Measurements from ENCODE around the gene TAAR8. TPM values are rescaled to one million over a fixed set of nuclear protein-coding genes. Genes with fewer than 3 reads are reported as not detected.

Gene TAAR8
- total and polyA plus RNA-seq, 7 donors, result not detected

DNA sequence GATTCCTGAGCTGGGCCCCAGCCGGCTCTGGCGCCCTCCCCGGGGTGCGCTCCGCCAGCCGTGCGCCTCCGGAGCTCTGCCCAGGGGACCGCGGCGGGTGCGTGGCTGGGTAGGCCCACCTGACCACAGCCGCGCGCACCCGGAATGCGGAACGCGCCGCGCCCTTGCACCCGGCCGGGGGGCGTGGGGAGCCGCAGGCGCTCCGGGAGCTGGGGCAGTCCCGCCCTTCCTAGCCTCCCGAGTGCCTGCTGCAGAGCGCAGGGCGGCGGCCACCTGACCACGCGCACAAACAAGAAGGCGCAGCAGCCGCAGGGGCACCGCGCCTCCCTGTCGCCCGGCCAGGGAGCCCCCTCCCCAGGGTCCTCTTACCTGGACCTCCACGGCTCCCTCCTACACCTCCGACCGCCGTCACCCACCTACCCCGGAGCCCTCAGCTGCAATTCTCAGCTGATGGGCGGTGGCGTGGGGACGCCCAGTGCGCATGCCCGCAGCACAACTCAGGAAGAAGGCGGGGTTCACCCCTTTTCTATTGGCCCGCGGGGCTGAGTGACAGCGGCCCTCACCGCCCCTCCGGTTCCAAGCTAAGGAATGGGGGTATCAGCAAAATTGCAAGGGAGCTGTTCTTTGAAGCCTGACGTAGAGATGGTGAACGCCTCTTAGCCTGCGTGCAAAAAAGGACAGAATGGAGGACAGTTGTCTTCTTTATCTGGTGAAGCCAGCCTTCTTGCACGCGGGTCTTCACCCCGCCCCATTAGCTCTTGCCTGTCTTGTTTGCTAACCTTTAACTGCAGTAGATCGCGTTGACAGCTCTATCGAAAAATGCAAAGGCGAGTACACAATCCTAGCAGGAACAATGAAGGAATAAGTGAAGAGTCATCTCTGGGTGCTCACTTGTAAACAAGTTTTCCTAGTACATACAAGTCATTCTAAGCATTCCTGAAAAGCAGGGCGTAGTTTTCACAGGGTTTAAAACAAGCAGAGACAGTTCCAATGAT lies 39.5 kb upstream of the TAAR8 start, which contains the start of gene STX7:
Gene STX7, minus strand, starts transcription at position 479 of the 995 bp plus-strand sequence. CDS start 9,586 bp downstream, outside the sequence.
- intact Hi-C loops (cut with DNase I), result loop anchor here (5.0 kb wide), 1 partner anchor 299 kb away; the partner anchor contains the start of gene RPS12
- peak within 1 kb of the TSS; percentile 82 to 90 (median 86) for H3K27ac ChIP-seq
- no peak for TF ChIP-seq EP300 (IDR thresholded peaks at IDR 0.05)
- TF ChIP-seq, protein P1, sequence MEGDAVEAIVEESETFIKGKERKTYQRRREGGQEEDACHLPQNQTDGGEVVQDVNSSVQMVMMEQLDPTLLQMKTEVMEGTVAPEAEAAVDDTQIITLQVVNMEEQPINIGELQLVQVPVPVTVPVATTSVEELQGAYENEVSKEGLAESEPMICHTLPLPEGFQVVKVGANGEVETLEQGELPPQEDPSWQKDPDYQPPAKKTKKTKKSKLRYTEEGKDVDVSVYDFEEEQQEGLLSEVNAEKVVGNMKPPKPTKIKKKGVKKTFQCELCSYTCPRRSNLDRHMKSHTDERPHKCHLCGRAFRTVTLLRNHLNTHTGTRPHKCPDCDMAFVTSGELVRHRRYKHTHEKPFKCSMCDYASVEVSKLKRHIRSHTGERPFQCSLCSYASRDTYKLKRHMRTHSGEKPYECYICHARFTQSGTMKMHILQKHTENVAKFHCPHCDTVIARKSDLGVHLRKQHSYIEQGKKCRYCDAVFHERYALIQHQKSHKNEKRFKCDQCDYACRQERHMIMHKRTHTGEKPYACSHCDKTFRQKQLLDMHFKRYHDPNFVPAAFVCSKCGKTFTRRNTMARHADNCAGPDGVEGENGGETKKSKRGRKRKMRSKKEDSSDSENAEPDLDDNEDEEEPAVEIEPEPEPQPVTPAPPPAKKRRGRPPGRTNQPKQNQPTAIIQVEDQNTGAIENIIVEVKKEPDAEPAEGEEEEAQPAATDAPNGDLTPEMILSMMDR (IDR thresholded peaks at IDR 0.05), result no peak
- peak; percentile 83 to 93 (median 92) for TF ChIP-seq POLR2AphosphoS5 (IDR thresholded peaks at IDR 0.05)
- peak; percentile 46 to 75 for TF ChIP-seq POLR2A (IDR thresholded peaks at IDR 0.05)
- peaks cover 0 to 39% (median 25%) of the 10 kb centered on the region in 4 donors for H3K4me1 ChIP-seq
- no peaks in the 10 kb centered on the region for H3K27me3 ChIP-seq
- H3K36me3 ChIP-seq, result no peaks in the 10 kb centered on the region
- H3K9me3 ChIP-seq, result no peaks in the 10 kb centered on the region
- DNase-seq, result peak; percentile 94
- peak within 1 kb of the TSS; percentile 69 to 90 (median 78) for H3K4me3 ChIP-seq
- WGBS, 2 donors, result 0 to 1% methylated on average over 67 of the region's 67 CpGs

DNA sequence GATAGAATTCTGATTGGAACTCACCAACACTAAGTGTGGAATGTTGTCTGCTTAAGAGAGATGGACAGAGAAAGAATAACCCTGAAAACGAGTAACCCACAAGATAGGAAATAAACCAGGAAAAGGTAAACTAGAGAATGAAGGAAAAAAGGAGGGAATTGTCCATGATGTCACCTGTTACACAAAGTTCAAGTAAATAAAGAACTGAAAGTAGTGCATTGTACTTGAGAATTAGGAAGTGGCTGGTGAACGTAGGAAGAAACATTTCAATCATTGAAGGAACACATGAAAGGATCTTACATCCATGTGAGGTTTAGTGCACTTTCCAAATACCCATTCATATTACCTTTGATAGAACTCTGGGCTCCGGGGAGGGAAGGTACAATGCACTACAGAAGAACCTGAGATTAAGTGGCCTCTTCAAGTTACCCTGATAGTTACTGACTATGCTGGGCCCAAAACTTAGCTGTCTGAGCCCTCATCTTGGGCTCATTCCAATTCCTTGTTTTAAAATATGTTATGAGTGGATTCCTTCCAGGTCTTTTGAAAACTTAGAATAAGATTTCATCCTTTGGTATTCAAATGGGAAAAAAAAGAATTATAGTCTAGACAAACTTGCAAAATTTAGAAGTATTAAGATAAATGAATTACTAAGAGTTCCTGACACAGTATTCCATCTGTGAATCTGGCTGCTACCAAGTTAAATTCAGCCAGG lies 38.5 kb upstream of the TAAR8 start:
- TF ChIP-seq EP300 (IDR thresholded peaks at IDR 0.05) (no peak), POLR2AphosphoS5 (IDR thresholded peaks at IDR 0.05) (no peak), POLR2A (IDR thresholded peaks at IDR 0.05) (no peak)
- TF ChIP-seq, protein P1 (IDR thresholded peaks at IDR 0.05), result no peak
- peak overlapping the region in 1 of 4 donors; percentile 69 for H3K4me3 ChIP-seq
- peaks cover 0 to 35% (median 25%) of the 10 kb centered on the region in 4 donors for H3K4me1 ChIP-seq
- H3K27me3 ChIP-seq, result no peaks in the 10 kb centered on the region
- 16 to 31% methylated on average over 3 of the region's 3 CpGs for WGBS, 2 donors
- peak overlapping the region in 3 of 4 donors; percentile 82 to 90 (median 89) for H3K27ac ChIP-seq
- DNase-seq, result no peak
- intact Hi-C loops (cut with DNase I), result loop anchor here (5.0 kb wide), 1 partner anchor 298 kb away; the partner anchor contains the start of gene RPS12
- H3K9me3 ChIP-seq, result no peaks in the 10 kb centered on the region
- no peaks in the 10 kb centered on the region for H3K36me3 ChIP-seq

DNA sequence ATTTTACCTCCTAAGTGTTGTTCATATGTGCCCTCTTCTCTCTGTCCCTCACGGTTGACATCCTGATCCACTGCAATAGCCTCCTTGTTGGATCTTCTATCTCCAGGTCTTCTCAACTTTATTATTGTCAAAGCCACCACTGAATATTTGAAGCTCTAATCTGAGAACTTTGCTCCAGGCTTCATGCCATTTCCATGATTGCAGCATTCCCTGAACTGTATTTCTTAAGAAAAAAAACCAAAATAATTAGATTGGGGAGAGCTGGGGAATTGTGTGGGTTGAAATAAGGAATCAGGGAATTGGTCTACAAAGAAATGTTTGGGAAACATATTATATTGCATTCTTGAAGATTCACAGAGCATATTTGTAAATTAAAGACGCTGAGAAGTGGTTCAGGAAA lies 37.1 kb upstream of the TAAR8 start:
- TF ChIP-seq, protein P1 (IDR thresholded peaks at IDR 0.05), result no peak
- no peak for TF ChIP-seq EP300 (IDR thresholded peaks at IDR 0.05)
- TF ChIP-seq POLR2A (IDR thresholded peaks at IDR 0.05), result no peak
- no peak for TF ChIP-seq POLR2AphosphoS5 (IDR thresholded peaks at IDR 0.05)
- peaks cover 0 to 30% (median 25%) of the 10 kb centered on the region in 4 donors for H3K4me1 ChIP-seq
- H3K27me3 ChIP-seq, result no peaks in the 10 kb centered on the region
- H3K27ac ChIP-seq, result no peak overlapping the region
- DNase-seq, result no peak
- H3K9me3 ChIP-seq, result no peaks in the 10 kb centered on the region
- intact Hi-C loops (cut with DNase I), result no loop called here
- H3K36me3 ChIP-seq, result no peaks in the 10 kb centered on the region
- 69 to 82% methylated on average over 2 of the region's 2 CpGs for WGBS, 2 donors
- H3K4me3 ChIP-seq, result no peak overlapping the region

DNA sequence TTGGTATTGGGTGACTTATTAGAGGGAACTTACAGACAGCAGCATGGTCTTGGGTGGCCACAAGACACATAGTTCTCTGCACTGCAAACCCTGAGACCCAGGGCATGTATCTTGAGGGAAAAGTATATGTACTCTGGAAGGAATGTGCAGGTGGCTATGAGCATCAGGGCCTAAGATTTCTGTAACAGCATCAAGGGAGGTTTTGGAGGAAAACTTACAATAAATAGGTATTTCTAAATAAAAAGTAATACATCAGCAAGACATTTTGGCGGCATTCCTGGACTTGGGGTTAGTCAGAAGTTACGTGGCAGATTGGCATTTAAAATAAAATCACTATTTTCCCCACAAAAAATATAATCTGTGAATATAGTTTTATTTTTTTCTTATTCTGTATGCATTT lies 31.5 kb upstream of the TAAR8 start:
- DNase-seq, result no peak
- intact Hi-C loops (cut with DNase I), result no loop called here
- H3K4me3 ChIP-seq, result no peak overlapping the region
- TF ChIP-seq EP300 (IDR thresholded peaks at IDR 0.05) (no peak), POLR2AphosphoS5 (IDR thresholded peaks at IDR 0.05) (no peak), POLR2A (IDR thresholded peaks at IDR 0.05) (no peak)
- TF ChIP-seq, protein P1 (IDR thresholded peaks at IDR 0.05), result no peak
- no peak overlapping the region for H3K27ac ChIP-seq
- no peaks in the 10 kb centered on the region for H3K4me1 ChIP-seq
- no peaks in the 10 kb centered on the region for H3K9me3 ChIP-seq
- H3K36me3 ChIP-seq, result no peaks in the 10 kb centered on the region
- WGBS, 2 donors, result 49 to 50% methylated on average over 2 of the region's 2 CpGs
- no peaks in the 10 kb centered on the region for H3K27me3 ChIP-seq
